Transverse colon (tissue), 4 donors: ENCODE results near the gene TMEM19. TPM values are rescaled to one million over a fixed set of nuclear protein-coding genes. Genes with fewer than 3 reads are reported as not detected.
"Not testable (repeated sequence)": the region's sequence is repeated elsewhere in the genome, so short reads cannot be mapped to it uniquely, and the experiment has no call there.

Experiments used
- DNase-seq: peaks from one replicate; pipeline ENCODE4 v3.0.0-alpha.2; 2019
- H3K27ac ChIP-seq, 4 donors: fragments of 200-600 bp; sonication (generic); 2 replicates each; pipeline ENCODE4 v1.5.1; 2016 to 2018; ENCODE audit warnings: inconsistent platforms in 4 of 4
- H3K27me3 ChIP-seq: fragments of 200-600 bp; sonication (generic); 2 replicates; pipeline ENCODE4 v1.5.1; 2017; ENCODE audit warnings: inconsistent platforms
- H3K36me3 ChIP-seq, 4 donors: fragments of 200-600 bp; sonication (generic); 2 replicates each; pipeline ENCODE4 v1.5.1; 2017 to 2019; ENCODE audit warnings: inconsistent platforms in 4 of 4
- H3K4me1 ChIP-seq, 4 donors: fragments of 200-600 bp; sonication (generic); 2 replicates each; pipeline ENCODE4 v1.5.1; 2017 to 2020; ENCODE audit warnings: inconsistent platforms in 4 of 4
- H3K4me3 ChIP-seq, 4 donors: fragments of 200-600 bp; sonication (generic); 1 replicate in 1 of 4; 2 replicates in 3 of 4; pipeline versions ENCODE4 v1.5.1 to v1.6.1; 2017 to 2019; ENCODE audit warnings: inconsistent platforms in 4 of 4
- H3K9me3 ChIP-seq, 2 donors: fragments of 200-600 bp; sonication (generic); 2 replicates each; pipeline ENCODE4 v1.5.1; 2017 to 2019; ENCODE audit warnings: inconsistent platforms in 2 of 2
- CTCF ChIP-seq, 5 experiments: fragments of 200-600 bp in 3 of 5; fragments of 450-650 bp in 2 of 5; sonication (generic) in 3 of 5; IDR thresholded peaks; 1 replicate in 2 of 5; 2 replicates in 3 of 5; pipeline ENCODE4 v1.5.1; 2016 to 2017; ENCODE audit warnings: antibody characterized with exemption in 5 of 5, inconsistent platforms in 3 of 5, mild to moderate bottlenecking in 2 of 5, moderate library complexity in 1 of 5
- EP300 ChIP-seq: sonication (generic); formaldehyde crosslinking; IDR thresholded peaks from one replicate; pipeline ENCODE4 v1.6.1; 2017; ENCODE audit warnings: antibody characterized with exemption, low read depth
- POLR2A ChIP-seq: fragments of 450-650 bp; IDR thresholded peaks from one replicate; pipeline ENCODE4 v1.6.1; 2016; ENCODE audit warnings: antibody characterized with exemption, mild to moderate bottlenecking, moderate library complexity
- POLR2AphosphoS5 ChIP-seq, 3 donors: sonication (generic); formaldehyde crosslinking; IDR thresholded peaks; one replicate each; pipeline ENCODE4 v1.6.1; 2016; ENCODE audit warnings: antibody characterized with exemption in 3 of 3
- WGBS, 2 donors: methylation state at CpG; one replicate each; pipeline ENCODE4 v1.1.5; 2018; ENCODE audit warnings: low coverage in 1 of 2; 5-methylcytosine and 5-hydroxymethylcytosine counted together
- in situ Hi-C, 4 donors: fragments of 200-750 bp; cut with MboI; loops; one replicate each; pipeline versions ENCODE4 v1.15.0 to v1.15.1; 2017; ENCODE audit warnings: low sequenced_read_pairs in 3 of 4, low pct_ligation_motif_present in 1 of 4, low pct_unique_long_range_greater_than_20kb in 1 of 4
- intact Hi-C: fragments of 100-400 bp; cut with DNase I; formaldehyde crosslinking; loops from one replicate; pipeline ENCODE4 v1.15.1; 2023; ENCODE audit warnings: low total_unique reads
- total RNA-seq, 4 donors: library from RNA; depleted of rRNA; stranded (reverse); fragments of >200 nt; gene quantifications; one replicate each; pipeline ENCODE4 v1.1.0, GENCODE V29; 2016

Gene TMEM19
- total RNA-seq, 4 donors from 2014 or later = 7.9 to 41.1 (median 20.4) TPM

- Histone ChIP-seq H3K36me3 (no peaks in the 10 kb centered on the region), H3K27ac (peak overlapping the region; percentile 94 to 98 (median 96)), H3K9me3 (no peaks in the 10 kb centered on the region), H3K4me1 (peaks cover 0 to 40% (median 19%) of the 10 kb centered on the region in 4 donors), H3K27me3 (no peaks in the 10 kb centered on the region), H3K4me3 (peak overlapping the region; percentile 62 to 92 (median 76))
- peak; percentile 14 for DNase-seq
- 0 to 21% methylated on average over 2 to 19 of the region's 19 CpGs for WGBS, 2 donors
- intact Hi-C loops (no loop called here), in situ Hi-C loops (no loop called here)
- no peak for TF ChIP-seq POLR2A
- no peak for TF ChIP-seq POLR2AphosphoS5 (IDR thresholded peaks at IDR 0.05)
- no peak for TF ChIP-seq CTCF (IDR thresholded peaks at IDR 0.05)
- TF ChIP-seq EP300 = no peak
These were observed 473 bp upstream of the TMEM19 start for GRCh38 chr12:71685312-71685906.

GRCh38 chr12:71686658-71687025, 760 bp downstream of the TMEM19 start:
- Histone ChIP-seq H3K4me3 (peak overlapping the region; percentile 62 to 92 (median 76)), H3K36me3 (no peaks in the 10 kb centered on the region), H3K27me3 (no peaks in the 10 kb centered on the region), H3K4me1 (peaks cover 0 to 51% (median 19%) of the 10 kb centered on the region in 4 donors), H3K9me3 (no peaks in the 10 kb centered on the region), H3K27ac (peak overlapping the region; percentile 94 to 98 (median 96))
- intact Hi-C loops = no loop called here
- in situ Hi-C loops = no loop called here
- no peak for TF ChIP-seq POLR2AphosphoS5 (IDR thresholded peaks at IDR 0.05)
- no peak for TF ChIP-seq EP300
- DNase-seq = no peak
- WGBS, 2 donors = 4 to 10% methylated on average over 3 of the region's 3 CpGs

- WGBS, 2 donors = 39 to 47% methylated on average over 7 to 11 of the region's 11 CpGs
- Histone ChIP-seq H3K4me3 (peak overlapping the region; percentile 62 to 92 (median 76)), H3K27ac (peak overlapping the region; percentile 94 to 98 (median 96)), H3K4me1 (peaks cover 0 to 55% (median 19%) of the 10 kb centered on the region in 4 donors)
- in situ Hi-C loops, H3K9me3 ChIP-seq, H3K27me3 ChIP-seq, intact Hi-C loops, H3K36me3 ChIP-seq, DNase-seq: not testable (repeated sequence)
These were observed 1.3 kb downstream of the TMEM19 start for GRCh38 chr12:71687172-71687571.

GRCh38 chr12:71688961-71689570, 3.2 kb downstream of the TMEM19 start:
- no peaks in the 10 kb centered on the region for H3K27me3 ChIP-seq
- peaks cover 0 to 73% (median 27%) of the 10 kb centered on the region in 4 donors for H3K4me1 ChIP-seq
- peak in 1 of 3 donors; percentile 12 for TF ChIP-seq POLR2AphosphoS5 (IDR thresholded peaks at IDR 0.05)
- no peak for TF ChIP-seq POLR2A
- H3K4me3 ChIP-seq = peak overlapping the region in 1 of 4 donors; percentile 78
- DNase-seq = no peak
- in situ Hi-C loops (no loop called here), intact Hi-C loops (no loop called here)
- no peaks in the 10 kb centered on the region for H3K9me3 ChIP-seq
- 44 to 47% methylated on average over 5 of the region's 5 CpGs for WGBS, 2 donors
- no peaks in the 10 kb centered on the region for H3K36me3 ChIP-seq
- H3K27ac ChIP-seq = peak overlapping the region; percentile 94 to 98 (median 96)

- peak; percentile 37 for DNase-seq
- 48 to 50% methylated on average over 3 to 4 of the region's 4 CpGs for WGBS, 2 donors
- in situ Hi-C loops = no loop called here
These were observed 5.7 kb downstream of the TMEM19 start for GRCh38 chr12:71691504-71692129.

GRCh38 chr12:71693126-71693525, 7.2 kb downstream of the TMEM19 start:
- peak overlapping the region; percentile 73 to 98 (median 88) for H3K27ac ChIP-seq
- no peaks in the 10 kb centered on the region for H3K27me3 ChIP-seq
- H3K4me1 ChIP-seq = peaks cover 0 to 72% (median 26%) of the 10 kb centered on the region in 4 donors
- peak; percentile 69 for DNase-seq
- TF ChIP-seq POLR2AphosphoS5 (IDR thresholded peaks at IDR 0.05) = peak in 1 of 3 donors; percentile 28
- no peak for TF ChIP-seq EP300
- TF ChIP-seq CTCF (IDR thresholded peaks at IDR 0.05) = no peak
- H3K4me3 ChIP-seq = no peak overlapping the region
- intact Hi-C loops (no loop called here), in situ Hi-C loops (no loop called here)
- no peaks in the 10 kb centered on the region for H3K9me3 ChIP-seq
- H3K36me3 ChIP-seq = peaks cover 0 to 16% (median 4%) of the 10 kb centered on the region in 4 donors
- 68 to 73% methylated on average over 6 to 7 of the region's 7 CpGs for WGBS, 2 donors

More at GRCh38 chr12:71691504-71692129, 5.7 kb downstream of the TMEM19 start:
- H3K4me3 ChIP-seq = no peak overlapping the region
- intact Hi-C loops = no loop called here
- peaks cover 0 to 2% (median 0%) of the 10 kb centered on the region in 4 donors for H3K36me3 ChIP-seq
- no peaks in the 10 kb centered on the region for H3K9me3 ChIP-seq
- no peaks in the 10 kb centered on the region for H3K27me3 ChIP-seq
- H3K4me1 ChIP-seq = peaks cover 0 to 86% (median 36%) of the 10 kb centered on the region in 4 donors
- H3K27ac ChIP-seq = peak overlapping the region; percentile 24 to 98 (median 84)
- TF ChIP-seq POLR2A (no peak), POLR2AphosphoS5 (IDR thresholded peaks at IDR 0.05) (peak in 1 of 3 donors; percentile 14), EP300 (no peak)

- in situ Hi-C loops, DNase-seq, H3K27me3 ChIP-seq, H3K4me3 ChIP-seq, H3K9me3 ChIP-seq, intact Hi-C loops: not testable (repeated sequence)
- WGBS, 2 donors = 43 to 100% methylated on average over 4 to 5 of the region's 5 CpGs
- Histone ChIP-seq H3K36me3 (peaks cover 0 to 20% (median 4%) of the 10 kb centered on the region in 4 donors), H3K4me1 (peaks cover 0 to 67% (median 22%) of the 10 kb centered on the region in 4 donors), H3K27ac (peak overlapping the region; percentile 73 to 98 (median 88))
These were observed 7.8 kb downstream of the TMEM19 start for GRCh38 chr12:71693651-71694050.
